Body of pancreas (tissue), 4 donors: Measurements from ENCODE around the gene ZC2HC1C.

ENCODE experiments used
- POLR2A ChIP-seq, 3 donors: fragments of 450-650 bp; IDR thresholded peaks; one replicate each; pipeline ENCODE4 v1.6.1; 2016; ENCODE audit warnings: antibody characterized with exemption in 3 of 3, mild to moderate bottlenecking in 2 of 3
- TF ChIP-seq, protein P1 (sequence below), 7 experiments: fragments of 450-650 bp in 4 of 7; fragments of 200-600 bp in 3 of 7; sonication (generic) in 3 of 7; IDR thresholded peaks; one replicate each; pipeline ENCODE4 v1.5.1; 2016 to 2019; ENCODE audit warnings: antibody characterized with exemption in 7 of 7

DNA sequence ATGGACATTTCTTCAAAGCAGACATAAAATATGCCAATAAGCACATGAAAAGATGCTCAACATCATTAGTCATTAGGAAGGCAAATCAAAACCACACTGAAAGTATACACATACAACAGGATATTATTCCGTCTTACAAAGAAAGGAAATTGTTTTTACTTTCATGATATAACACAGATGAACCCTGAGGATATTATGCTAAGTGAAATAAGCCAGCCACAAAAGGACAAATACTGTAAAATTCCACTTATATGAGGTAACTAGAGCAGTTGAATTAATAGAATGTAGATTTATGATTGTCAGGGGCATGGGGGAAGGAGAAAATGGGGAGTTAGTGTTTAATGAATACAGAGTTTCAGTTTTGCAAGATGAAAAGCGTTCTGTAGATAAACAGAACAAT lies 9.8 kb upstream of the ZC2HC1C start:
- TF ChIP-seq, protein P1, sequence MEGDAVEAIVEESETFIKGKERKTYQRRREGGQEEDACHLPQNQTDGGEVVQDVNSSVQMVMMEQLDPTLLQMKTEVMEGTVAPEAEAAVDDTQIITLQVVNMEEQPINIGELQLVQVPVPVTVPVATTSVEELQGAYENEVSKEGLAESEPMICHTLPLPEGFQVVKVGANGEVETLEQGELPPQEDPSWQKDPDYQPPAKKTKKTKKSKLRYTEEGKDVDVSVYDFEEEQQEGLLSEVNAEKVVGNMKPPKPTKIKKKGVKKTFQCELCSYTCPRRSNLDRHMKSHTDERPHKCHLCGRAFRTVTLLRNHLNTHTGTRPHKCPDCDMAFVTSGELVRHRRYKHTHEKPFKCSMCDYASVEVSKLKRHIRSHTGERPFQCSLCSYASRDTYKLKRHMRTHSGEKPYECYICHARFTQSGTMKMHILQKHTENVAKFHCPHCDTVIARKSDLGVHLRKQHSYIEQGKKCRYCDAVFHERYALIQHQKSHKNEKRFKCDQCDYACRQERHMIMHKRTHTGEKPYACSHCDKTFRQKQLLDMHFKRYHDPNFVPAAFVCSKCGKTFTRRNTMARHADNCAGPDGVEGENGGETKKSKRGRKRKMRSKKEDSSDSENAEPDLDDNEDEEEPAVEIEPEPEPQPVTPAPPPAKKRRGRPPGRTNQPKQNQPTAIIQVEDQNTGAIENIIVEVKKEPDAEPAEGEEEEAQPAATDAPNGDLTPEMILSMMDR (IDR thresholded peaks at IDR 0.05): no peak
- no peak for TF ChIP-seq POLR2A (IDR thresholded peaks at IDR 0.05)
